Tibial artery (tissue), 4 donors: ENCODE data around the gene ACAP2.
"Not testable (repeated sequence)": the region's sequence is repeated elsewhere in the genome, so short reads cannot be mapped to it uniquely, and the experiment has no call there.

Experiments used
- DNase-seq, 2 donors: peaks; one replicate each; pipeline ENCODE4 v3.0.0-alpha.2; 2019
- H3K27ac ChIP-seq, 2 donors: fragments of 200-600 bp; sonication (generic) in 1 of 2; 1 replicate in 1 of 2; 2 replicates in 1 of 2; pipeline ENCODE4 v1.5.1; 2018 to 2019; ENCODE audit warnings: mild to moderate bottlenecking in 1 of 2
- H3K27me3 ChIP-seq, 2 donors: fragments of 200-600 bp; sonication (generic) in 1 of 2; one replicate each; pipeline versions ENCODE4 v1.5.1 to v1.6.0; 2016 to 2019
- H3K36me3 ChIP-seq, 3 donors: fragments of 200-600 bp; sonication (generic) in 2 of 3; one replicate each; pipeline ENCODE4 v1.5.1; 2016 to 2019; ENCODE audit warnings: mild to moderate bottlenecking in 2 of 3
- H3K4me1 ChIP-seq, 4 donors: fragments of 200-600 bp; sonication (generic) in 2 of 4; 1 replicate in 3 of 4; 2 replicates in 1 of 4; pipeline ENCODE4 v1.5.1; 2016 to 2019
- H3K4me3 ChIP-seq, 2 donors: fragments of 200-600 bp; sonication (generic) in 1 of 2; 1 replicate in 1 of 2; 2 replicates in 1 of 2; pipeline ENCODE4 v1.5.1; 2018 to 2019; ENCODE audit warnings: mild to moderate bottlenecking in 2 of 2
- H3K9me3 ChIP-seq, 3 donors: fragments of 200-600 bp; sonication (generic) in 1 of 3; one replicate each; pipeline ENCODE4 v1.5.1; 2016 to 2019
- CTCF ChIP-seq, 2 experiments: fragments of 200-600 bp in 1 of 2; fragments of 450-650 bp in 1 of 2; IDR thresholded peaks; one replicate each; pipeline ENCODE4 v1.5.1; 2017 to 2019; ENCODE audit warnings: antibody characterized with exemption in 2 of 2, mild to moderate bottlenecking in 1 of 2, moderate library complexity in 1 of 2
- intact Hi-C: fragments of 100-400 bp; cut with DNase I; formaldehyde crosslinking; loops from one replicate; pipeline ENCODE4 v1.15.0; 2023; ENCODE audit warnings: low total_unique reads

The ACAP2 gene

GRCh38 chr3:195467641-195468390, 25.0 kb upstream of the ACAP2 start:
- H3K4me1 ChIP-seq, result no peaks in the 10 kb centered on the region
- no peaks in the 10 kb centered on the region for H3K27me3 ChIP-seq
- H3K4me3 ChIP-seq, result no peak overlapping the region
- no peak for DNase-seq
- H3K9me3 ChIP-seq, result no peaks in the 10 kb centered on the region
- no peaks in the 10 kb centered on the region for H3K36me3 ChIP-seq
- intact Hi-C loops, result no loop called here
- TF ChIP-seq CTCF (IDR thresholded peaks at IDR 0.05), result no peak
- no peak overlapping the region for H3K27ac ChIP-seq

GRCh38 chr3:195466251-195466650, 23.4 kb upstream of the ACAP2 start:
- Histone ChIP-seq H3K27ac (no peak overlapping the region), H3K4me3 (no peak overlapping the region), H3K4me1 (no peaks in the 10 kb centered on the region), H3K9me3 (no peaks in the 10 kb centered on the region), H3K36me3 (no peaks in the 10 kb centered on the region), H3K27me3 (no peaks in the 10 kb centered on the region)
- intact Hi-C loops, result no loop called here
- no peak for TF ChIP-seq CTCF (IDR thresholded peaks at IDR 0.05)
- no peak for DNase-seq

- intact Hi-C loops, H3K4me3 ChIP-seq, H3K27me3 ChIP-seq, H3K4me1 ChIP-seq, H3K36me3 ChIP-seq, H3K9me3 ChIP-seq, H3K27ac ChIP-seq, DNase-seq: not testable (repeated sequence)
Observed at GRCh38 chr3:195462922-195463321, 20.1 kb upstream of the ACAP2 start.

GRCh38 chr3:195462308-195462610, 19.4 kb upstream of the ACAP2 start:
- intact Hi-C loops, result no loop called here
- TF ChIP-seq CTCF (IDR thresholded peaks at IDR 0.05), result no peak
- Histone ChIP-seq H3K36me3 (no peaks in the 10 kb centered on the region), H3K27ac (no peak overlapping the region), H3K27me3 (peaks cover 0 to 2% of the 10 kb centered on the region in 2 donors), H3K9me3 (no peaks in the 10 kb centered on the region), H3K4me3 (no peak overlapping the region), H3K4me1 (no peaks in the 10 kb centered on the region)
- DNase-seq, result no peak

GRCh38 chr3:195461594-195462307, 18.9 kb upstream of the ACAP2 start:
- DNase-seq, result no peak
- intact Hi-C loops, result no loop called here
- Histone ChIP-seq H3K27ac (no peak overlapping the region), H3K9me3 (no peaks in the 10 kb centered on the region), H3K4me3 (no peak overlapping the region), H3K4me1 (no peaks in the 10 kb centered on the region), H3K36me3 (no peaks in the 10 kb centered on the region), H3K27me3 (peaks cover 0 to 2% of the 10 kb centered on the region in 2 donors)
- TF ChIP-seq CTCF (IDR thresholded peaks at IDR 0.05), result no peak

- H3K9me3 ChIP-seq, result no peaks in the 10 kb centered on the region
- peaks cover 0 to 2% of the 10 kb centered on the region in 2 donors for H3K27me3 ChIP-seq
- no peaks in the 10 kb centered on the region for H3K4me1 ChIP-seq
- intact Hi-C loops, result no loop called here
- no peaks in the 10 kb centered on the region for H3K36me3 ChIP-seq
- no peak for DNase-seq
- no peak for TF ChIP-seq CTCF (IDR thresholded peaks at IDR 0.05)
- H3K4me3 ChIP-seq, result no peak overlapping the region
- no peak overlapping the region for H3K27ac ChIP-seq
Observed at GRCh38 chr3:195460091-195460713, 17.4 kb upstream of the ACAP2 start.
